A673 (cell line): ENCODE data around the gene RGS14.

Experiments used
- CTCF ChIP-seq: fragments of 300-800, 200-600 bp; sonication (generic); conservative IDR thresholded peaks from 2 replicates; pipeline ENCODE4 v1.5.1; 2017; ENCODE audit warnings: low read depth, mild to moderate bottlenecking, antibody characterized with exemption, low read length, moderate library complexity, mixed read lengths
- EZH2 ChIP-seq: fragments of 200-600 bp; sonication (generic); IDR thresholded peaks from 2 replicates; pipeline ENCODE4 v1.6.1; 2017; ENCODE audit warnings: borderline replicate concordance, low read depth, mild to moderate bottlenecking, mixed read lengths, antibody characterized with exemption, low read length; ENCODE audit not compliant: poor library complexity, severe bottlenecking

- TF ChIP-seq CTCF (no peak), EZH2 (no peak)
Measured at GRCh38 chr5:177372034-177372896, 14.5 kb downstream of the RGS14 start.
